CD4-positive, alpha-beta T cell treated with Interleukin-15 for 4 hours (primary cell): ENCODE results near the gene PLS3.

Experiments used
- DNase-seq: peaks from one replicate; pipeline ENCODE4 v3.0.0-alpha.2; 2020; ENCODE audit warnings: low spot score

PLS3 gene

DNA sequence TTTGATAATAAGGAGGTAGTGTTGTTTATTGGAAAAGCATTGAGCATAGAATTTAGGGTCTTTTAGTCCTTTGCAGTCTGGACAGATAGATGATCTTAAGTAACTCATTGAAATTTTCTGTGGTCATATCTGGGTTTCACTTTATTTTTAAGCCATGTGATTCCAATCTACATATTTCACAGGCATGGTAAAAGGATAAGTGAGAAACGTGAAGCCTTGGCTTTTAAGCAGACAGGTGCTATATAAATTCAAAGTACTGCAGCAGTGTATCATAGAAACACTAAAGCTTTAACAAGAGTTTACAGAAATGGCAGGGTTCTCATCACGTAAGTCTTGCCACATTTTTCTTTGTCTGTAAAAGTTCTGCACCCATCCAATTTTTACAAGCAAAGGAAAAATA is 4.9 kb downstream of the PLS3 start:
- no peak for DNase-seq

DNA sequence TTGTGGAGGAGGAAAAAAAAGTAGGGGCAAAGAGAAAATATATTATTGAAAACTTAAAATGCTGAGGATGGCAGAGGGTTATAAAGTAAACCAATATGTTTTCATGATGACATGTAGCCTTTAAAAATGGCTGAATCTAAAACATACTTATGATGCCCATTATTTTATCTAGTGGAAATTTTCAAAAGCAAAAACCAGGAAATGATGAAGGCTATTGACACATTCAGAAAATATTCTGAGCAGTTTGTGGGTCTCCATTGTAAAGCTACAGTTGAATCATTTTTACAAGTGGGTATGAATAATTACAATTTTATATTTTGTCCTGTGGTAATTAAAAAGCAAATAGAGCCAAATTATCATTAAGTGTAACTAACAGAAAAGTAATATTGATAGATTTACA is 10.7 kb downstream of the PLS3 start:
- DNase-seq: no peak

DNA sequence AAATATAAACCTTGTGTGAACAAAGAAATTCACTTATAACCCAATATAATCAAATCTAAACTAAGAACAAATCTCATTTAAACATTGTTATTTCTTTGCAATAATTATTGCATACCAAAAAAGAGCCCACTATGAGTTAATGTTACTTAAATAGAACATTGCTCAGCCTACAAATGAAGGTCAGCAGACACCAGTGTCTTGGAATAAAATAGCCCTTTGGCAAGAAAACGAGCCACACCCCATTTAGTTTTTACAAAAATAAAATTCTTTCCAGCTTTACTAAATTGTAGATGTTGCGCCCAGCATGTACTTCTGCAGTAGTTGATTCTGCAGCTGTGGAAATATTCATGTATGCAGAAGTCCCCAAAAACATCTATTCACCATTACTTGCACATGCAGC is 12.2 kb downstream of the PLS3 start:
- no peak for DNase-seq

DNA sequence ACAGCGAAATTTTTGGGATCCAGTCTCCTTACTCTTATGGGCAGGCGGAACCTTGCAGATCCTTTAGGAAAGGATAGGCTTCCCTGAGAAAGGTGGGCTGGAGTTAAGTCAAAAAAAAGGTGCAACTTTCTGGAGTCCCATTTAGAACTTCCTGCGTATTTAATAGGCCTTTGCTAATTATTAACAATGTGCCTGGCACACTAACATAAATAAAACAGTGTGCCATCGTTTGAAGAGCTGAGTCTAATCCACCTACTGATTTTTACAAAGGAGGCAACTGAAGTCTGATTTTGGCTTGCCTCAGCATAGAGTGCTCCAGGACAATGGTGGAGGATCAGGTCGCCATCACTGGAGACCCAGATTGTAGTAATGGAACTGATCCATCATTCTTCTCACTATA is 15.7 kb downstream of the PLS3 start:
- DNase-seq: no peak

DNA sequence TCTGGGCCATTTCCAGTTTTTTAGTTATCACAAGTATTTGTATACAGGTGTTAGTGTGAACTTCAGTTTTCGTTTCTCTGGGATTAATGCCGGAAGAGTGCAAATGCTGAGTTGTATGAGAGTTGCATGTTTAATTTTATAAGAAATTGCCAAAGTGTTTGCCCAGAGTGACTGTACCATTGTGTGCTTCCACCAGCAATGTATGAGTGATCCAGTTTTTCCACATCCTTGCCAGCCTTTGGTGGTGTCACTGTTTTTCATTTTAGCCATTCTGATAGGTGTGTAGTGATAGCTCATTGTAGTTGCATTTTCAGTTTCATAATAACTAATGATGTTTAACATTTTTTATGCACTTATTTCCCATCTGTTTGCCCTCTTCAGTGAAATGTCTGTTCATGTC is 18.4 kb downstream of the PLS3 start:
- no peak for DNase-seq

DNA sequence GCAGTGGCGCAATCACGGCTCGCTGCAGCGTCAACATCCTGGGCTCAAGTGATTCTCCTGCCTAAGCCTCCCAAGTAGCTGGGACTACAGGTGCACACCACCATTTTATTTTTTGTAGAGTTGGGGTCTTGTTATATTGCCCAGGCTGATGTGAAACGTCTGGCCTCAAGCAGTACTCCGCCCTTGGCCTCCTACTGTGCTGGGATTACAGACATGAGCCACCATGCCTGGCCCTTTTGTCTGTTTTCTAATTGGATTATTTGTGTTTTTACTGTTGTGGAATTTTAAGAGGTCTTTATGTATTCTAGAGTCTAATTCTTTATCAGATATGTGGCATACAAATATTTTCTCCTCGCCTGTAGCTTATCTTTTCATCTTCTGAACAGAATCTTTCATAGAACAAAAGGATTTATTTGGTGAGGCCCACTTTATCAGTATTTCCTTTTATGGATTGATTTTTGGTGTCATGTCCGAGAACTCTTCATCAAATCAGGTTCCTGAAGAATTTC is 18.9 kb downstream of the PLS3 start:
- no peak for DNase-seq

DNA sequence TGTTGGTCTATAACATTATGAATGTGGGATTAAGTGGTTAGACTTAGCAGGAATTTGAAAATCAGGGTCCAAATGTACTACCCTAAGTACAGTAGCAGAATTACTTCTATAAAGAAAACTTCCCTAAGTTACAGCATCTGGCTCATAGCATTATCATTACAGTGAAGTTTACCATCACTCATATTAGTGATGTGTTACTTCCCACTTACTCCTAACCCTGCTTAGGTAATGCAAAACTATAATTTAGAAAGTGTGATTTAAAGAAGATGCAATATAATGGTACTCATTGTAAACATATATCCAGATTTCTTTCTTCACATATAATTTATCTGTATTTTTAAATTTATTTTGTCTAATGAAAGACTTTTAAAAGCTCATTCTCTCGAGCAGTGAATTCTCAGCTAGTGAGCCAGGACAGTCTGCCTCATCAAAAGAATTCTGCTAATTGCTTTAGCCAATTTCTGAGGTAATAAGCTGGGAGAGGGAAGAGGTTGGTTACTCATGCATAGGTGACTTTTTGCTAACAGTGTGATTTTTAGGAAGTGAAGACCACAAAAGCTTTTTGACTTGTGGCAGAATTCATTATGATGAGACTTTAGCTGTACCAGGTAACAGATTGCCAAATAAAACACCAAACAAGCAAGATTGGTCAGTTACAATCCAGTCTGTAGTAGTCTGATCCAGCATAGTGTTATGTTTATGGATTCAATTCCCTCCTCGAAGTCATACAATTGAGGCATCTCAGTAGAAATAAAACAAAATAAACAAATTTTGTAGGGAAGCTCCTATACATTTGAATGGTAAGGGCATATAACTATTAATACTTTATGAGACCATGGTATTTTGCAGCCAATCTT is 21.0 kb downstream of the PLS3 start:
- DNase-seq: no peak

DNA sequence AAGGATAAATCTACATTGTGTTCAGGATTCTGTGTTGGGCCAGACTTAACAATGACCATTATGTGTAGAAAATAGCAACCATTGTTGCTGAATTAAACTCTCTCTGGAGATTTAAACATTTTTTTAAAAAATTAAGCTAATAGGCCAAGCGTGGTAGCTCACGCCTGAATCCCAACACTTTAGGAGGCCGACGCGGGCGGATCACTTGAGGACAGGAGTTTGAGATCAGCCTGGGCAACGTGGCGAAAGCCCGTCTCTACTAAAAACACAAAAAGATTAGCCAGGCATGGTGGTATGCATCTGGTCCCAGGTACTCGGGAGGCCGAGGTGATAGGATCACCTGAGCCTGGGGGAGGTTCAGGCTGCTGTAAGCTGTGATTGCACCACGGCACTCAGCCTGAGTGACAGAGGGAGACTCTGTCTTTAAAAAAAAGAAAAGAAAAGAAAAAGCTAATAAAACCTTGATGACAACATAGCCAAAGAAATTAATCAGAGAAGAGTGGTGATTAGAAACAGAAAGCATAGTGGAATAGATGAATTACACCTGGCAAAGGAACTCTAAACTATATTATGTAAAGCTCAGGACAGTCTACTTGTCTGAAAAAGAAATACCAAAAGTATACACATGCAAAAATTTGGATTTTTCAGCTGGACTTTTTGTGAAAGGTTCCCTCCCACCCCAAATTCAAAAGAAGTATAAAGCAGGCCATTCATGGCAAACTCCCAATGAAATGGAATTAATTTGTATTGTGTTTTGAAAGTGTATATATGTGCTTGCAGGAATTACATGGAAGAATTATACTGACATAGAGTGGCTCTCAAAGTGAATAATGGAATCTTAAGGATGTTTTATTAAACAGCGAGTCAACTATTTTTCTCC is 21.9 kb downstream of the PLS3 start:
- DNase-seq: no peak

DNA sequence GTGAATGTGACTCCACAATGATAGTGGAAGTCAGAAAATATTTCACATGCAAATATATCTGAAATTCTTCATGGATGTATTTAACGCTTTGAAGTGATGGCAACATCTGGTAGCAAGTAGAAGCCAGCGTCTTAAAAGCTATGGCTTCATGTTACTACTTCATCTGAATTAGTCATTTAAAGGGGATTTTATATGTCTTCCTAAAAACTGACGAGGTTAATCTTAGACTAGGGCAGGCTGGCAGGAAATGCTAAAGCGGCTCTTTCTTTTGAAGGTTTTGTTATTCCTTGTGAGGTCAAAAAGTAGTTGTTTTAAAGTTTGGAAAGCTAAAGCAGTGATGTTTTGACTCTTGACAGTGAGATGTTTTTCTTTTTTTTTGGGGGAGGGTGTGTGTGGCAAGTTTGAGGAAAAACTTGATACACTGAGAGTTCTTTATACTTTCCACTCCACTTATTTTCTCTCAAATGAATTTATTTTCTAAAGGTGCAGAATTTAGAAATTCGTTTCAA is 22.6 kb downstream of the PLS3 start:
- DNase-seq: no peak

DNA sequence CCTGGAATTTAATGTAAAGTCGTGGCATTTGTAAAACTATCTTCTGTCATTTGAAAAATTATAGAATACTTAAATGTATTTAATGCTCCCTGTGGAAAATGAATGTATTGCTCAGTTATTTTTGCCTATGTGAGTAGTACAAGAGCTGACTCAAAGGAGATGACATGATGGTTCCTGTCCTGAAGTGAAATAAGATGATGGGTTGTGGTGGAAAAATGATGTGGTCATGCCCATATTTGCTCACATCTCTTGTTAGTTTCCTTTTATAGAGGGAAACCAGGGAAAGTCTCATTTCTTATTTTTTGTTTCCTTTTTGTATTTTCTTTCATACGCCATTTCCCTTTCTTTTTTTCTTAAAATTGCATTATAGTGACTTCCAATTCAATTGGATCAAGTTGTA is 23.7 kb downstream of the PLS3 start:
- no peak for DNase-seq

DNA sequence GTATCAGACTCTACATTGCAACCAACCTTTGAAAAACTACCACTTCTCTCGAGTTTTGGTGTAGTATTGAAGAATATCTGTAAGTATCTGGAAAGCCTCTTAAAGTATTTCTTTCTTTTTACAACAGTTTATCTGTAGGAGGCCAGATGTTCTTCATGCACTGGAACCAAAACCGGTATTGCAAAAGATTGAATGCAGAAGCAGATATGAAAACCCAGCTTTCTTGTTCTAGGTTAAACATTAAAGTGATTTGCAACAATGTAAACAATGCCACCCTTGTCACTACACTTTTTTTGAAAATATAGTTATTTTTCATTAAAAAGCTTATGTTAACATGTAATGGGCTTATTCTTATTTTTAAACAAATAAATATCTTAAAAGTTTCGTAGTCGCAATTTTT is 27.2 kb downstream of the PLS3 start:
- DNase-seq: no peak

DNA sequence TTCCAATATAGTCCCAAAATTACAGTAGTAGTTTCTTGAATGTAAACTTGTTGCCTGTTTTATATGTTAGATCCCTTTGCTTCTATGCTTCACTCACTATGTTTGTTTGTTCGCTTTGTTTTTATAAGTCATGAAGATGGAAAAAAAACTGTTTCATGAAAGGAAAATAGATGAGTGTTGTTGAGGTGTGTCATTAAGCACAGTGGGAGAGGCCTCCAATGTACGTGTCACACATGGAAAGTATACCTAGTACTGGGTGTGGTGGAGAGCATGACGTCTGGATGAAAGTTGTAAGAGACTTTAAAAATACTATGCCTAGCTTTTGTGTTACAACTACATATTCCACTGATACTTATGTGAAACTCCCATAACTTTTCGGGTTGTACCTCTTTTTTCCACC is 28.4 kb downstream of the PLS3 start:
- no peak for DNase-seq

DNA sequence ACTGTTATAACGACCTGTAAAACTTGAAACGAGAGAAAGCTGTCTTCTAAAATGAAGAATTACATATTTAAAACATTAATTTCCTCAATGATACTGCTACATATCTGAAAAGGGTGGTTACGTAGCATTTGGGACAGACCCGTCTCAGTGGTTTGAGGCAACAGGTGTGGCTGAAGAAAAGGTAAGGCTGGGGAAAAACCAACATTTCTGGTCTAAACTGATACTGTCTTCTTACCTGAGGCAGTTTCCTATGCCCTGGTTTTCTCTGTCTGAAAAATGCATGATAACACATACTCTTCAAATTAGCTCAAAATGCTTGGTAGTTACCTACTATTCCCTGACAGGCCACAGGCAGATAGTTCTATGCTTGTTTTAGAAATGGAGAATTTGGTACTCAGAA is 30.4 kb downstream of the PLS3 start:
- DNase-seq: no peak

DNA sequence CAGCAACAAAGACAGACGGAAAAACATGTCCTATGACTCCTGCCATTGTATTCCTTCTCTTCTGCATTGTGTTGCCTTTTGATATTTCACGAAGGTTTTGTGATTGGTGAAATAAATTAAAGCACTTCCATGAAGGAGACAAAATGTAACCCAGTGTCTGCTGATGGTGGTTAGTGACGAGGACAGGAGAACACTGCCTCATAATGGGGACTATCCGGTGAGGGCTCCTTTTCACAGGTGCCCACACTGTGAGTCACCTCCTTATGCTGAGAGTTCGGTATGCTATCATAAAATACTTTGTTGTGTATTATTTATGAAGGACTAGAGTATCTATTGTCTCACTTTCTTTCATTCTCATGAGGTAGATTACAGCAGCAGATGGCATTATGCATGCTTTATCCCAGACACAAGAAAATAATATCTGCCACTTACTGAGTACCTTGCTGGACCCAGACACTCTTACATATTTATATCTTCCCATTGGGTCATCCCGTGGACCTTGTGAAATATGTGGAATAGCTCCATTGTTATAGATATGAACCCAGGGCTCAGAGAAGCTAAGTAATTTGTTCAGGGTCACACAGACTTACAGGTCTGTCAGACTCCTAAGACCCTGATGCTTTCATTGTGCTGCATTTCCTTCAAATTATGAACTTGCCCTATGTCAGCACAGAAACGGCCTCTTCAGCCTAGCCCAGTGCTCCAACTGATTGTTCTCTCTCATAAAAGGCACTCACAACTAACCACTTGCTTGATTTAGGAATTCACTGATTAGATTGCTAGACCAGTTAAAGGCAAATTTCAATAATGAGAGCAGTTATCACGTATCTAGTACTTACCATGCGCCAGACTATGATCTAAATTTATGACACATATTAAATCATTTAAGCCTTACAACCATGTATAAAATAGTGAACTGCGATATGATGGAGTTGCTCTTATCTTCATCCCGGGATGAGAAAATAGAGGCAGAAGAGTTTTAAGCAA is 31.2 kb downstream of the PLS3 start:
- DNase-seq: no peak

DNA sequence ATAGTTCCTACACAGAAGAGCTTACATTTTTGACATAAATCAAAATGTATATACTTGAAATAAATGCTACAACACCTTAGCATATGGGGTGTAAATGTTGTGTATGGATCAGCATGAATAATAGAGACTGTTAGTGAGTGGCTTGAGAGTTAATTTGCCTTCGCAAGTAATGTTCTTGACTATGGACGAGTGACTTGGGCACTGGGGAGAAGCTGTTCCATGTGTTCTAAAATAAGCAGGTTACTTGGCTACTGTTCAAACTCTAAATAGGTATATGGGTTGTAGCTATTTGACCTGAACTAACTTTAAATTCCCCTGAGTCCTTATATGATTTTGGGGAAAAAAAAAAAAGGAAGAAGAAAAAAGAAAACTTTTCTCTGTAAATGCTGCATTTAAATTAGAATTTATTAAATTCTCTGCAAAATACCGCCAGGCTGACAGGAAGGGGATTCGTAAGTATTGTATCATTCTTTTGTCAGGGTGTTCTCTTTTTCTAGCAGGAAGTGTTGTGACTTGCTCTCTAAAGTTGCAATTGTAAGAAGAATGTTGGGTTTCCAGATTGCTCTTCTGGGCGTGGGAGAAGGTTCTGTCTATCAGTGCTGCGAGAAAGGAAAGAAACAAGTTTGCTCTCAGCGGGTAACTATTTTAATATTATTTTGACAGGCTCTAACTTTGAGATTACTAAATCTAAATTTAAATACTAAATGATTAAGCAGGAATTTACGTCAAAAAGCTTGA is 32.2 kb downstream of the PLS3 start:
- DNase-seq: no peak

DNA sequence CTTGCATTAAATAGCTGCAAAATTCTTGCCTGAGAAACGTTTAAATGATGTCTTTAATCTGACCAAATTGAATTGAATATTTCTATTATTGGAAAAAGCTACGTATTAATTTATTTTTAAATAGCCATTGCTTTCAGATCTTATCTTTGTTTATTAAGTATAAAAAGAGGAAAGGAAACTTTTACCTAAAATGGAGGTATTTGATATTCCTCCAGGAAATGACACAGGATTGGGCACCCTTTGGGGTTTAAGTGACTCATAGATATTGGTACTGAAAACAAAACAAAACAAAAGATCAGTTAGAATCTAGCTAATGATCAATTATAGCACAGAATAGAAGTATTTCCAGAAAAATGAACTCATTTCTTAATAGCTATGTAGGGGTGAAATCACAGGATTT is 34.1 kb downstream of the PLS3 start:
- no peak for DNase-seq

DNA sequence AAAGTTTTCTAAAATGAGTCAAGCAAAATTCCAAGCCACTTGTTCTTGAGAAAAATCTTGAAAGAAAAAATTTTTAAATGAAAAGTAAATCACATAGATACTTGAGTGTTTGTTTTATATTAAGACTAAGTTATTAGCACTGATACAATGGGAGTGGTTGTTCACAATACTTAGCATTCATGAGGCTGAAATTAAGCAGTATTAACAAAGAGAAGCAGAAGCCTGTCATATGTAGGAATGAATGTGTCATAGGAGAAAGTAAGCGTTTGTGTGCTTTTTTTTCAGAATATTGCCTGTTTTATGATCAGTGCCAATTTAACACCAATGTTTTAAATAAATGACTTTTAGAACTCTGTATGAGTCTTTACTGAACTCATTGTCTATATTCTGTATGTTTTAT is 37.6 kb downstream of the PLS3 start:
- DNase-seq: no peak

DNA sequence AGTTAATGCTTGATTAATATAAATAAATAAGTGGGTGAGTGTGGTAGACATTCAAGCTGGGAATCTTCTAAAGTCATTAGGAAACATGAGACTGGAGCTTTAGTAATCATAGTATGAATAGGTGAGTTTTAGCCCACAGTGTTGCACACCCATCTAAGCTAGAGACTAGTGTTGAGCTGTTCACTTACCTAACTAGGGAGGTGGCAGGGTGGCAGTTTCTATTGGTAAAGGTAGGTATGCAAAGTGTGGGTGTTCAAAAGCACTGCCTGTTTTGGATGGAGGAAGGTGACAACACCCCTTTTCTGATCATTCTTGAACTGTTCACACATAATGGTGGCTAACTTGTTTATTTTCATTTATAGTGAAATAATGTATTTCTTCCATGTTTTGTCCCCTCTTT is 41.3 kb downstream of the PLS3 start:
- DNase-seq: no peak

DNA sequence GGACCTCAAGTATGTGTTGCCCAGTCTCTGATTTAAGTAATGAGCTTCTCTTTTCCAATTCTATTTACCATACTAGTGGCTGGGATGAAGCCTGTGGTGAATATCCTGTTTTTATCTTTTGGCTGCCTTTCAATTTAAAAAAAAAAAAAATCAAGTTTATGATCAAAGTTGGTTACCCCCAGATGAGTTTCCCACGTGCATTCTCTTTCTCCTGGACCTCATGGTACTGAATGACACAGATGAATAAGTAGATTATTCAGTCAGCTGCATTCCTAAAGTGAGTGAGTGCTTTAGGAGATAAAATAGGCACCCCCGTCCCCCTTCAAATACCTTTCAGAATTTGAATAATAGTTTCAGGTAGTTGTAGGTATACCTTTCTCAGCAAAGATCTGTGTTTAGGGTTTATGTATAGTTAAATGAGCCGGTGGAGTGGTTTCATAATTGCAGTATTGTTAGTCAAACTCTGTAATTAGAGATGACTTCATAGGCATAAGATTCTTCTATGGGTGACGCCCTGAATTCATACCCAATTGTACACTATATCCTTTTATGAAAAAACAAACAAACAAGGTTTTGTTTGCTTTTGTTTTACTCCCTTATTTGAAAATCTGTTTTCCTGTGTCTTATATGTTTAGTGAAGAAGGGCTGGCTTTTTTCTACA is 41.9 kb downstream of the PLS3 start:
- DNase-seq: no peak

DNA sequence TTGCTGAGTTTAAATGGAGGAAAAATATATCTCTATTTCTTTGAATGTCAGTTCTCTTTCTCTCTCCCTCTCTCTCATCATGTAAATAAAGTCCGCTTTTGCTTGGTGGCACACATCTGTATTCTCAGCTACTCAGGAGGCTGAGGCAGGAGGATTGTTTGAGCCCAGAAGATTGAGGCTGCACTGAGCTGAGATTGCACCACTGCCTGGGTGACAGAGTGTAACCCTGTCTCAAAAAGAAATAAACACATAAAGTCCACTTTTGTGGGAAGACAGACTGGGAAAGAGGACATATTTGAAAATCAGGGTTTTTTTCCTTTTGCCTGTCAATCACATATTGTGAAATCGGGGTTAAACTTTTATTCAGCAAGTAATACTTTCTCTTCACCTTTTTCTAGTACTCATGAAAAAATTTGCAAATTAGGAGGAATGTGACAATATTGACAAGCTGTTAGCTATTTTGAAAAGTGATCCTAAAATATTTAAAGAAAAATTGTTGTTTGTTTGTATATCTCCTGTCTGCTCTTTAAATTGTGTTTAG is 42.6 kb downstream of the PLS3 start:
- DNase-seq: no peak
